ENCODE measurements around the gene PTX3. TPM values are rescaled to one million over a fixed set of nuclear protein-coding genes. Genes with fewer than 3 reads are reported as not detected.

Gene PTX3
- total and polyA plus RNA-seq, 4 donors, result 1.4 to 68.2 (median 3.5) TPM

- Histone ChIP-seq H3K36me3 (ENCODE audit: control insufficient read depth in 1 of 2, insufficient read depth in 2 of 2, low read length in 1 of 2) (no peaks in the 10 kb centered on the region), H3K27ac (ENCODE audit: low read depth in 1 of 2, low read length in 2 of 2) (no peak overlapping the region), H3K9me3 (ENCODE audit: control insufficient read depth, low read length) (no peaks in the 10 kb centered on the region), H3K4me3 (ENCODE audit: low read length in 2 of 2) (no peak overlapping the region), H3K27me3 (ENCODE audit: control insufficient read depth in 1 of 2, insufficient read depth in 2 of 2, low read length in 1 of 2) (no peaks in the 10 kb centered on the region), H3K4me1 (ENCODE audit: control insufficient read depth in 1 of 2, insufficient read depth in 2 of 2, low read length in 2 of 2) (no peaks in the 10 kb centered on the region)
- DNase-seq (no peak), ATAC-seq (ENCODE audit: low FRiP score) (no peak)
- intact Hi-C loops (cut with DNase I), result no loop called here
- 61 to 99% methylated on average over 1 of the region's 1 CpG for WGBS, 2 donors
These were observed 32.3 kb upstream of the PTX3 start for GRCh38 chr3:157404381-157404780.

GRCh38 chr3:157405457-157405856 is 31.2 kb upstream of the PTX3 start:
- ATAC-seq (ENCODE audit: low FRiP score), result no peak
- Histone ChIP-seq H3K27me3 (ENCODE audit: control insufficient read depth in 1 of 2, insufficient read depth in 2 of 2, low read length in 1 of 2) (no peaks in the 10 kb centered on the region), H3K27ac (ENCODE audit: low read depth in 1 of 2, low read length in 2 of 2) (no peak overlapping the region), H3K36me3 (ENCODE audit: control insufficient read depth in 1 of 2, insufficient read depth in 2 of 2, low read length in 1 of 2) (no peaks in the 10 kb centered on the region), H3K4me1 (ENCODE audit: control insufficient read depth in 1 of 2, insufficient read depth in 2 of 2, low read length in 2 of 2) (no peaks in the 10 kb centered on the region), H3K4me3 (ENCODE audit: low read length in 2 of 2) (no peak overlapping the region), H3K9me3 (ENCODE audit: control insufficient read depth, low read length) (no peaks in the 10 kb centered on the region)
- no peak for DNase-seq
- 62 to 78% methylated on average over 2 of the region's 2 CpGs for WGBS, 2 donors
- intact Hi-C loops (cut with DNase I), result no loop called here

GRCh38 chr3:157406394-157406793 is 30.3 kb upstream of the PTX3 start:
- no peak for ATAC-seq (ENCODE audit: low FRiP score)
- no peak for DNase-seq
- 63 to 66% methylated on average over 5 of the region's 5 CpGs for WGBS, 2 donors
- H3K27me3 ChIP-seq (ENCODE audit: control insufficient read depth in 1 of 2, insufficient read depth in 2 of 2, low read length in 1 of 2), result no peaks in the 10 kb centered on the region
- no peaks in the 10 kb centered on the region for H3K36me3 ChIP-seq (ENCODE audit: control insufficient read depth in 1 of 2, insufficient read depth in 2 of 2, low read length in 1 of 2)
- no peak overlapping the region for H3K4me3 ChIP-seq (ENCODE audit: low read length in 2 of 2)
- H3K4me1 ChIP-seq (ENCODE audit: control insufficient read depth in 1 of 2, insufficient read depth in 2 of 2, low read length in 2 of 2), result no peaks in the 10 kb centered on the region
- peaks cover 1% of the 10 kb centered on the region for H3K9me3 ChIP-seq (ENCODE audit: control insufficient read depth, low read length)
- no peak overlapping the region for H3K27ac ChIP-seq (ENCODE audit: low read depth in 1 of 2, low read length in 2 of 2)
- intact Hi-C loops (cut with DNase I), result no loop called here

GRCh38 chr3:157407769-157408168 is 28.9 kb upstream of the PTX3 start:
- Histone ChIP-seq H3K36me3 (ENCODE audit: control insufficient read depth in 1 of 2, insufficient read depth in 2 of 2, low read length in 1 of 2) (no peaks in the 10 kb centered on the region), H3K9me3 (ENCODE audit: control insufficient read depth, low read length) (peaks cover 1% of the 10 kb centered on the region), H3K27ac (ENCODE audit: low read depth in 1 of 2, low read length in 2 of 2) (no peak overlapping the region), H3K27me3 (ENCODE audit: control insufficient read depth in 1 of 2, insufficient read depth in 2 of 2, low read length in 1 of 2) (no peaks in the 10 kb centered on the region), H3K4me3 (ENCODE audit: low read length in 2 of 2) (no peak overlapping the region), H3K4me1 (ENCODE audit: control insufficient read depth in 1 of 2, insufficient read depth in 2 of 2, low read length in 2 of 2) (no peaks in the 10 kb centered on the region)
- ATAC-seq (ENCODE audit: low FRiP score) (no peak), DNase-seq (no peak)
- WGBS, 2 donors, result 81 to 88% methylated on average over 3 of the region's 3 CpGs
- intact Hi-C loops (cut with DNase I), result no loop called here

GRCh38 chr3:157408499-157409149 is 28.0 kb upstream of the PTX3 start:
- intact Hi-C loops (cut with DNase I), result no loop called here
- no peak overlapping the region for H3K27ac ChIP-seq (ENCODE audit: low read depth in 1 of 2, low read length in 2 of 2)
- no peak for ATAC-seq (ENCODE audit: low FRiP score)
- DNase-seq, result no peak
- H3K36me3 ChIP-seq (ENCODE audit: control insufficient read depth in 1 of 2, insufficient read depth in 2 of 2, low read length in 1 of 2), result no peaks in the 10 kb centered on the region
- WGBS, 2 donors, result 89 to 90% methylated on average over 4 of the region's 4 CpGs
- H3K27me3 ChIP-seq (ENCODE audit: control insufficient read depth in 1 of 2, insufficient read depth in 2 of 2, low read length in 1 of 2), result no peaks in the 10 kb centered on the region
- no peak overlapping the region for H3K4me3 ChIP-seq (ENCODE audit: low read length in 2 of 2)
- peaks cover 1% of the 10 kb centered on the region for H3K9me3 ChIP-seq (ENCODE audit: control insufficient read depth, low read length)
- no peaks in the 10 kb centered on the region for H3K4me1 ChIP-seq (ENCODE audit: control insufficient read depth in 1 of 2, insufficient read depth in 2 of 2, low read length in 2 of 2)

- ATAC-seq (ENCODE audit: low FRiP score) (no peak), DNase-seq (no peak)
- Histone ChIP-seq H3K4me1 (ENCODE audit: control insufficient read depth in 1 of 2, insufficient read depth in 2 of 2, low read length in 2 of 2) (no peaks in the 10 kb centered on the region), H3K27ac (ENCODE audit: low read depth in 1 of 2, low read length in 2 of 2) (no peak overlapping the region), H3K4me3 (ENCODE audit: low read length in 2 of 2) (no peak overlapping the region), H3K27me3 (ENCODE audit: control insufficient read depth in 1 of 2, insufficient read depth in 2 of 2, low read length in 1 of 2) (no peaks in the 10 kb centered on the region), H3K9me3 (ENCODE audit: control insufficient read depth, low read length) (peaks cover 1% of the 10 kb centered on the region), H3K36me3 (ENCODE audit: control insufficient read depth in 1 of 2, insufficient read depth in 2 of 2, low read length in 1 of 2) (no peaks in the 10 kb centered on the region)
- 91 to 95% methylated on average over 2 of the region's 2 CpGs for WGBS, 2 donors
- intact Hi-C loops (cut with DNase I), result no loop called here
These were observed 27.1 kb upstream of the PTX3 start for GRCh38 chr3:157409516-157409915.

- intact Hi-C loops (cut with DNase I), result no loop called here
These were observed 25.7 kb upstream of the PTX3 start for GRCh38 chr3:157410945-157411344.

GRCh38 chr3:157412323-157412855 is 24.3 kb upstream of the PTX3 start:
- Histone ChIP-seq H3K9me3 (ENCODE audit: control insufficient read depth, low read length) (peaks cover 1% of the 10 kb centered on the region), H3K4me1 (ENCODE audit: control insufficient read depth in 1 of 2, insufficient read depth in 2 of 2, low read length in 2 of 2) (no peaks in the 10 kb centered on the region), H3K4me3 (ENCODE audit: low read length in 2 of 2) (no peak overlapping the region), H3K27ac (ENCODE audit: low read depth in 1 of 2, low read length in 2 of 2) (no peak overlapping the region), H3K27me3 (ENCODE audit: control insufficient read depth in 1 of 2, insufficient read depth in 2 of 2, low read length in 1 of 2) (no peaks in the 10 kb centered on the region), H3K36me3 (ENCODE audit: control insufficient read depth in 1 of 2, insufficient read depth in 2 of 2, low read length in 1 of 2) (no peaks in the 10 kb centered on the region)
- intact Hi-C loops (cut with DNase I), result no loop called here
- ATAC-seq (ENCODE audit: low FRiP score) (no peak), DNase-seq (no peak)
- WGBS, 2 donors, result 98 to 100% methylated on average over 1 of the region's 1 CpG

More at GRCh38 chr3:157410945-157411344, 25.7 kb upstream of the PTX3 start:
- no peaks in the 10 kb centered on the region for H3K36me3 ChIP-seq (ENCODE audit: control insufficient read depth in 1 of 2, insufficient read depth in 2 of 2, low read length in 1 of 2)
- peaks cover 1% of the 10 kb centered on the region for H3K9me3 ChIP-seq (ENCODE audit: control insufficient read depth, low read length)
- H3K4me3 ChIP-seq (ENCODE audit: low read length in 2 of 2), result no peak overlapping the region
- no peaks in the 10 kb centered on the region for H3K4me1 ChIP-seq (ENCODE audit: control insufficient read depth in 1 of 2, insufficient read depth in 2 of 2, low read length in 2 of 2)
- 72 to 73% methylated on average over 2 of the region's 2 CpGs for WGBS, 2 donors
- H3K27ac ChIP-seq (ENCODE audit: low read depth in 1 of 2, low read length in 2 of 2), result no peak overlapping the region
- DNase-seq (no peak), ATAC-seq (ENCODE audit: low FRiP score) (no peak)
- H3K27me3 ChIP-seq (ENCODE audit: control insufficient read depth in 1 of 2, insufficient read depth in 2 of 2, low read length in 1 of 2), result no peaks in the 10 kb centered on the region

- no peak for DNase-seq
- Histone ChIP-seq H3K27ac (ENCODE audit: low read depth in 1 of 2, low read length in 2 of 2) (no peak overlapping the region), H3K27me3 (ENCODE audit: control insufficient read depth in 1 of 2, insufficient read depth in 2 of 2, low read length in 1 of 2) (no peaks in the 10 kb centered on the region), H3K36me3 (ENCODE audit: control insufficient read depth in 1 of 2, insufficient read depth in 2 of 2, low read length in 1 of 2) (no peaks in the 10 kb centered on the region), H3K9me3 (ENCODE audit: control insufficient read depth, low read length) (peaks cover 1% of the 10 kb centered on the region), H3K4me3 (ENCODE audit: low read length in 2 of 2) (no peak overlapping the region), H3K4me1 (ENCODE audit: control insufficient read depth in 1 of 2, insufficient read depth in 2 of 2, low read length in 2 of 2) (no peaks in the 10 kb centered on the region)
- no peak for ATAC-seq (ENCODE audit: low FRiP score)
- intact Hi-C loops (cut with DNase I), result no loop called here
These were observed 21.8 kb upstream of the PTX3 start for GRCh38 chr3:157414861-157415260.
